GM18861 (cell line): ENCODE data around the gene GRHL3.

ENCODE experiments used
- ATAC-seq: cut with Tn5 transposase; IDR thresholded peaks from one replicate; pipeline ENCODE4 v1.9.1; 2021; ENCODE audit not compliant: unreplicated experiment

GRHL3 gene

DNA sequence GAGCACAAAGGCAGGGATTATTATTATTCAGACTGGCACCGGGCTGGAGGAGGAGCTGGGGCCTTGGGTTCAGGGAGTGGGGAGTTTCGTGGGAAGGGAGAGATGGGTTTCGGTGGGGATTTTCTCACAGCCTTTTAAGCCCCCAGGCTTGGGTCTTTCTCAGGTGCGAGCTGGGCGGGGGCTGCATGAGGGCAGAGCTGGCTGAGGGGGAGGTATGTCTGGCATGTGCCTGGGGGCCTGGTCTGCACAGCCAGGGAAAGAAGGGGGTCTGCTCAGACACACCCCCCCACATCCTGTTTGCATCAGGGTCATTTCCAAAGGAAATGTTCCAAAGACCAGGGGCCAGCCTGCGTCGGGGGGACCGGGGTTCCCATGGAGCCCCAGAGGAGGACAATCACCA, 21.6 kb downstream of the GRHL3 start:
- ATAC-seq: no peak

DNA sequence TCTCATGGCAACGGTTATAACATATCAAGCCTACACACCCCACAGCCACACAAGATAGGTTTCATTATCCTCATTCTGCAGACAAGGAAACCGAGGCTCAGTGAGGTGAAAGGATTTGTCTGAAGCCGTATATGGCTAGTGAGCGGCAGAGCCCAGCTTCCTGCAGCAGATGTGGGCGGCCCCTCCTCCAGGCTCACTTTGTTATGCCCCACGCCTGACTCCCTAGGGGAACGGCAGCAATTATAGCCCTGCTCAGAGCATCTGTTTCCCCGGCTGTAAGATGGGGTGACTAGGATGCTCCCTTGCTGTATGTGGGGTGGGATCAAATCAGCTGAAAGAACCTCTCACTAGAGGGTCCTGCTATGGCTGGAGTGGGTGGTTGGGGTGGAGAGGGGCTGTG, 22.1 kb downstream of the GRHL3 start:
- no peak for ATAC-seq

DNA sequence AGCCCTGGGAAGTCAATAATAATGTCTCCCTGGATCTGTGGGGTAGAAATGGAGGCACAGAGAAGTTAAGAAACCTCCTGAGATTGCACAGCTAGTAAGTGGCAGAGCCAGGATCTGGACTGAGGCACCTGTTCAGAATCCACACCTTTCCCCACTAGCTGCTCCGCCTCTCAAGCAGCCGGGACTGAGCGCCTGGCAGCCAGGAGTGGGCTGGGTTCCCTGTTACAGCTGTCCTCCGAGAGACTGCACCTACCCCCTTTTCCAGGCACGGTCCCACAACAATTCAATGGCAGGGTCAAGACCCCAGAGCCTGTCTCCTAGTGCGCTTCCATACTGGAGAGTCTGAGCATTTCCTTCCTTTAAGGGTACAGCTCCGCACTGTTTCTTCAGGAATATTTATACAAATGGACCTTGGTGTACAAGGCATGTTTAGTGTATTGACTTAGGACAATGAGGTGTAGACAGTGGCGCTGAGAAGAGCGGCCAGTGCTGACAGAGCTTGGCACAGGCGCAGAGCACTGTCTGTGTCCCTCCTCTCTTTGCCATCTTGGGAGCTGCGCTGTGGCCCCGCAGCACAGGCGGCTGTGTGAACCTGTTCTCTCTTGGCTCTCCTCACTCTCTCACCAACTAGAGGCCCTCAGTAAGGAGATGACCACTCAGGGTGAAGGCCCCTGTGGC, 24.4 kb downstream of the GRHL3 start:
- ATAC-seq: no peak

DNA sequence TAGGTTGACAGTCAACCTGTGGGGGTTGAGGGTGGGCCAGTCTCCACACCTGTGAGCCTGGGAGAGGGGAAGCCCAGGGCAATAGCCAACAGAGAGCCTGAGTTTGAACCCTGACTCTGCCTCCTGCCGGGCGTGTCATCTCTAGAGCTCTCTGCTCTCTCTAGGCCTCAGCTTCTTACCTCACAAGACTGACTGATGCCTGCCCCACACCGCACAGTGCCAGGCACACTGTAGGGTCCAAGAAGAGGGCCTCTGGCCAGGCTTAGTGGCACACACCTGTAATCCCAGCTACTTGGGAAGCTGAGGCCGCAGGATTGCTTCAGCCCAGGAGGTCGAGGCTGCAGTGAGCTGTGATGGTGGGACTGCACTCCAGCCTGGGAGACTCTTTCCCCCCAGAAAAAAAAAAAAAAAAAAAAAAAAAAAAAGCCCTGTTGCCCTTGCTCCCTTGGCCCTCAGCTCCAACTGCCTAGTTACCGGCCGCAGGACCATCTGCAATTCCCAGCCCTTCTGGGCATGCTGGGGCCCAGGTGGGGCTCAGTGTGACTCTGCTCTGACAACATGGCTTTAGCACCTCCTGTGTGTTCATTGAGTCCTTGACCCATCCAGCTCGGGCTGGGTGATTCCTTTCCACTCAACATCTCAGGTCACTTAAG, 25.1 kb downstream of the GRHL3 start:
- no peak for ATAC-seq

DNA sequence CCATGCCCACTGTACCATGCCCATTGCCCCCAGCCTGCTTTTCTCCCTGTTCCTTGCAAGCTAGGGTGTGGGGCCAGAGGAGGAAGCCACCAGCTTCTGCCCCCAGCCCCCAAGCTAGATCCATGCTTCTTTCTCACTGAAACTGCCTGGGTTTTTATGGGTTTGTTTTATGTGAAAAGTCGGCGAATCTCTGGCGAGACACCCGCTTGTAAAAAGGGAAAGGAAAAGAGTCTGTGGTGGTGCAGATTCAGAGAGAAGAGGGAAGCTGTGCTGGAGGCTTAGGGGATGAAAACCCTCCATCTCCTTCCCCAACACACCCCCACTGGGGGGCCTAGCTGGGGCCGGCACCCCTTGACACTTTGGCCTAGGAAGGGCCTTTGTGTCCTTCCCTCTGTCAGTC, 26.2 kb downstream of the GRHL3 start:
- ATAC-seq: no peak

DNA sequence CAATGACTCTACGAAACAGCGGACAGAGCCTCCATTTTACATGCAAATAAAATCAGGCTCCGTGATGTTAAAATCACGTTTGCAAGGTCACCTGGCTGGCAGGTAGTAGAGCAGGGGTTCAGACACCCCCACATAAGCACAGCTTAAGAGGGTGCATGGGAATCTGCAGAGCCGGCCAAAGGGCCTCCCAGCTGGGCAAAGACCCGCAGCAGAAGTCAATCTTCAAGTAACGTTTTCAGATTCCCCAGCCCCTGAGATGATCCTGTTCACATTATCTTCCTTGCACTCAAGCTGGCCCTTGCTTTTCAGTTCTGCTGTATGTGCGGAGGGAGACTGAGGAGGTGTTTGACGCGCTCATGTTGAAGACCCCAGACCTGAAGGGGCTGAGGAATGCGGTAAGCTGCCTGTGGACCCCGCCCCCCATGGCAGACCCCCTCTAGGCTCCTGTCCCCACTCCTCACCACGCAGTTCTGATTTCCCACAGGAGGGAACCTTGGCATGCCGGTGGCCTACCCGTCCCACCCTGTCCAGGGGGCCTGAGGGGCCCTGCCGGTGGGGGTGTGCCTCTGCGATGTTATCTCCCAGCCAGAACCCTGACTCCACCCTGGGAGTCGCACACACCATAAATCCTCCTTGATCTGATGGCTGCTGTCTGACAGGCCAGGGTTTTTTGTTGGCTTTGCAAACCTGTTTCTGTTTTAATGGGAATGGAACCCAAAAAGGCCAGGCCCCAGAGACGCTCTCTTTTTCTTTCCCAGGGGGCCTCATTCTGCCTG, 28.2 kb downstream of the GRHL3 start:
- ATAC-seq: no peak

DNA sequence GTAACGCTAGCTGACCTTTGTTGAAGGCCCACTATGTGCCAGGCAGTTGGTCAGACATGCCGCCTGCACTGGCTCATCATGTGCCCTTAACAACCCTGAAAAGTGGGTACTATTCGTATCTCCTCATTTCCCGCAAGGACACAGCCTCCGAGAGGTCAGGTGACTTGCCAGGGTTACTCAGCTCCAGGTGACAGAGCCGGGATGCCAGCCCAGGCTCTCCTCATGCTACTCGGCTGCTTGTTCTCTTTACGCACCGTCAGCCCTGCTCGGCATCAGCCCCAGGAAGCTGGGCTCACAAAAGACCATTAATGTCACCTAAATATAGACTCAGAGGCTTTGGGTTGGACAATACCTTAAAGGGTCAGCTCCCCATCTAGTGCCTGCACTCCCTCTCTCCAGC, 29.0 kb downstream of the GRHL3 start:
- ATAC-seq: no peak

DNA sequence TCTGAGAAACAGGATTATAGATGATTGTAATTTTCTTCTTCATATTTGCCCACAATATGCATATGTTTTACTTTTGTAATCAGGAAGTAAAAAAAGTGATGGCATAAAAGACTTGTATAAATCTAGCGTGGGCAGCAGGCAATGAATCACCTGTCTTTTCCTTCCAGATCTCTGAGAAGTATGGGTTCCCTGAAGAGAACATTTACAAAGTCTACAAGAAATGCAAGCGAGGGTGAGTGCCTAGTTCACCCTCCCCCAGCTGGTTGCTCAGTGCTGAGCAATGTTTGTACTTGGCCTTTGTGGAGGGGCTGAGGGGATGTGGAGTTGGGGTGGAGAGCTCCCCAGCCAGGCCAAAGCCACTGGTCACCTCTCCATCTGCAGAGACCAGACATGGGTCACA, 30.7 kb downstream of the GRHL3 start:
- no peak for ATAC-seq

DNA sequence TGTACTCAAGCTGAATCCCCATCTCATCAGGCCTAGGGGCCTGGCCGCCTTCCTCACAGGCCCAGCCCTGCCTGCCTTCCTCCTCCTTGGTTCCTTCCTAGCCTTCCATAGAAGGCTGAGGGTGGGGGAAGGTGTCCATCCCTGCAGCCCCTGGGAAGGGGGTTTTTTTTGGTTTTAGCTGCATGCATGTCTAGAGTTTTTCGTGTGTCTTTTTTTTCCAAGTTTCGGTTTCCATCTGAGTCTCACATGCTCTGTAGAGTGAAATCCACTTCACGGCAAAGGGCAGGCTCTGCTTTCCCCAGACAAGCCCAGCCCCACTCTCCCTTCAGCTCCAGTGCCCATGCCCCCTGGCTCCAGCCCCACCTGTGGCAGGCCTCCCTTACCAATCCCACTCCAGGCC, 32.1 kb downstream of the GRHL3 start:
- ATAC-seq: no peak

DNA sequence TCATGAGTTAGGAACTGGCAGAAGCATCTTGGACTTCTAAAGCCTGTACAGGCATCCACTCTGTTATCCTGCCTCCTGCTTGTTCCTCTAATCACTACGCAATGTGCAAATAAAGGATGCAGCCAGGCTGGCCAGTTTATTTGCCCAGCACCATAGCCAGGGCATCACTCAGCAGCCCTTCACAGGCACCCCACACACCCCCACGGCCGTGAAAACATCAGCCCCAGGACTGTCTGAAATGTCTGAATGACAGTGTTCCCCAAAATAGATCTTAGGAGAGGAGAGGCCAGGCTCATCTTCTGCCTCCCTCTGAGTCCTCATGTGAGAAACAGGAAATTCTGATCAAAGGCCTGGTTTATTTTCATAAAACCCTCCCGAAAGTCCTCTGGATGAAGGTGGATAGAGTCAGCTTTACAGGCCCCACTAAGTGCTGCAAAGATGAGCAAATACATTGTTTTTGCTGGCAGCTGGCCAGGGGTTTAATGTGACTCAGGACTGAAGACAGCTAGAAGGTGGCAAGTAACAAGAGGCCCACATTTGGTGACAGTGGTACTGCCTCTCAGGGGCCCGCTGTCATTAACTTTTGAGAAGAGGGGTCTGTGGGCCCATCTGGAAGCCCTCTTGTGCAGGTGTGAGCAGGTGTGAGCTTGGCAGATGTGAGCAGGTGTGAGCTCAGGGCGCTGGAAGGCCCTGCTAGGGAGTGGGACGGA, 32.9 kb downstream of the GRHL3 start:
- ATAC-seq: no peak

DNA sequence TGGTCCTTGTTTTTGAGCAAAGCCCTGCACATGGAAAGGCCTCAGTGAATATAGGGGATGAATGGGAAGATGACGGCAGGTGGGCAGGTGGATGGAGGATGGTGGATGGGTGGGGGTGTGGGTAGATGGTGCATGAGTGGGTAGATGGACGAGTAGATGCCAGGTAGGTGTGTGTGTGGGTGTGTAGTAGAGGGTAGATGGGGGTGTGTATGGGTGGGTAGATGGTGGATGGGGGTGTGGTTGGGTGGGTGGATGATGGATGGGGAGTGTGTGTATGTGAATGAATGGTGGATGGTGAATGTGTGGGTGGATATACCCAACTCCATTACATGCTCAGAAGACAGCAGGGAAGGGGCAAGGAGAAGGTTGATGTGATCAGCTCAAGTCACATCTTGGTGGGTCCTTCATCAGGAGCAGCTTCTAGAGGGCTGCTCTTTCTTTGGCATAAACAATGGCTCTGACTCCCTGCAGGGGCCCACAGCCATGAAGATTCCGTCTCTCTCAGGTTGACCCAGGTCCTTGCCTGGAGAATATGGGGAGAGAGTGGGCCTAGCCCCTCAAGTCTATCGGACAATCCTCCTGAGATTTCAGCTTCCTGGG, 34.2 kb downstream of the GRHL3 start:
- ATAC-seq: no peak

DNA sequence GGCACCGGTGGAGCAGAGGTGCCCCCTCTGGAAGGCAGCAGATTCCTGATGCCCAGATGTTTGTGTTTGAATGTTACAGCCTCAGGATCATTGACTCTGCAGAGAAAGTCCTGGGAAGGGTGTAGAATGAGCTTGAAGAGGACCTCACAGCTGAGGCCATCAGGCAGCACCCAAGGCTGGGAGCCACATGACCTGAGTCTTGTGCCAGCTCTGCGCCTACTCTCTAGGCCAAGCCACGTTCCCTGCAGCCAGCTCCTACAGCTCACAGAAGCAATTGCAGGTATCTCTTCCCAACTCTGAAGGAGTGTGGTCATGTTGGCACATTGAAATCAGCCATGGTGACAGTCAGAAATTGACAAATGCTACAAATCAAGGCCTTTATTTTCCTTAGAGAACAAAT, 36.3 kb downstream of the GRHL3 start:
- ATAC-seq: no peak

DNA sequence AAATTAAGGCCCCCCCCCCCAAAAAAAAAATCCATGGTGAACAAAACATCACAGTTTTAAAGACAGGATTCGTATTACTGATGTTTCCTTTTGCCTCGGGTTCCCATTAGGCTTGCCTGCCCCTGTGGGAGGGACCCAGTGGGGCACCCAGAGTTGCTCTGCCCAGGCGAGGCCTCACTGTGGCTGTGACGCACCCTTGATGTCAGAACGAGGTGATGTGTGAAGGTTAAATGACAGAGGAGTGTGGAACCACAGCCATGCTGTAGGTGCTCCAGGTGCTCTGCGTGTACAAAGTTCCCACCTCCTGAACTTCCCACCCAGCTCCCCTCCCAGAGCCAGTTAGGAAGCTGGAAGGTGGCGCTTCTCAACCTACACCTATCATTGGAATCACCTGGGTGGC, 37.9 kb downstream of the GRHL3 start:
- no peak for ATAC-seq

DNA sequence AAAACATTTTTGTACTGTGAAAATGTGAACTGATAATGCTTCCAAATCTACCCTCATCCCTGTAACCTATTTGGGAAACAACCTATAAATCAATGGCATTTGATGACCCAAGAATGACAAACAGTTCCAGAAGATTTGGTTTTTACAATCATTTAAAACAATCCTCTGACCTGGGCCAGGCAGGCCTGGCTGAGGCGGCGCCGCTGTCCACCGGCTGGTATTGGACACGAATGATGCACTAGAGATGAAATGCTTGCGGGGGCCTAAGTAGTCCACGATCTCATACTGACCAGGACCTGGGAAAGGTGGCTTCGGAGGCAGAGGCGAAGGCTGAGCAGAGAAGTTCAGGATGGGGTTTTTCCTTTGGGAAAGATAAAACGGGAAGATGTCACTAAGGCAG, 41.5 kb downstream of the GRHL3 start:
- ATAC-seq: no peak

DNA sequence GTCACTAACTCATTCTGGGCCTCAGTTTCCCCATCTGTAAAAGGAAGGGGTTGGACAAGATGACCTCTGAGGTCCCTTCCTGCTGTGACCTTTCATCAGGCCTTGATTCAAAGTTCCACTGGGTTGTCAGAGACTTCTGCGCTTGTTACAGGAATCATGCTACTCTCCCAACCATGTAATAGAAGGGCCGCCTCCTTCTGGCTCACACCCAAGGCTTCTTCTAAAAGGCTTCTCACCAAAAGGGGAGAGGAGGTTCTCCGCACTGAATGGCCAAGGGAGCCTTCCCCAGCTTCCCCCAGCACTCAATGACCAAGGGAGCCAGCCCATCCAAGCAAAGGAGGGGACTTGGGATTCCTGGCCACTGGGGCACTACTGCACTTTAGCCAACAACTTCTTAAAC, 42.7 kb downstream of the GRHL3 start:
- ATAC-seq: no peak

DNA sequence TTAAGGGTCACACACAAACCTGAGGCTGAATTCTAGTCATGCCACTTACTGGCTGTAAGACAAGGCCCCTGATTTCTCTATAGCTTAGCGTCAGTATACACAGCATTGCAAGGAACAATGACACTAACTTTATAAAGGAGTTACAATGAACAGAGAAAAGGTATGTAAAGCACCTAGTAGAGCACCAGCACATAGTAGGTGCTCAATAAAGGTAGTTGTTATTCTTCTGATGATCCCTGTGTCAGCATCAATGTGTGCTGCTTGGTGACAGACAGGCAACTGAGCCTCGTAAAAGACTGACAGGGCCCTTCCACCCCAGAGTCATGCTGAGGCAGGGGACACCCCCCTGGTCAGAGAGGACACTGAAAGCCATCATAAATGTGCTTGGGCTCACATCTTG, 43.2 kb downstream of the GRHL3 start:
- ATAC-seq: no peak

DNA sequence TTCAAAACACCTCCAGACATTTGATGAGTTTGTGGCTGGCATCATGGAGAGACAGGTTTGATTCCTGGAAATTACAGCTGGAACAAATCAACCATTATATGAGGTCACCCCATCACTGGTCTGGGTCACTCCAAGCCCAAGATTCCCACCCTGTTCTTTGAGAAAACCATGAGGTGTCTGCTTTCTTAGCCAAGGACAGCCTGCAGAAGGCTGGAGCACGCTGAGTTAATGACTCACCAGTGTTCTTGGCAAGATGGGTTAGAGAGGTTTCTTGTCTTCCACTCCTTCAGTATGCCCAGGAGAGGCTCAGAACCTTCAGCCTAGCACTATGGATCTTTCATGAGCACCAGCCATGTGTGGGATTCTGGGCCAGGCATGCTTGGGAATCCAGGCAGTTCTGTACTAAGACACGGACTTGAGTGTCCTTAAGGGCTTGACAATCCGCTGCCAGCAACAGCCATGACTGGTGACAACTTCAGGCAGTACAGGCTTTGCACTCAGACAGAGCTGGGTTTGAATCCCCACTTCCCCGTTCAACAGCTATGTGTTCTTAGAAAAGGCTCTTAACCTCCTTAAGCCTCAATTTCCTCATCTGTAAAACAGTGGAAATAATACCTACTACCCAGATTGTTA, 43.9 kb downstream of the GRHL3 start:
- no peak for ATAC-seq

DNA sequence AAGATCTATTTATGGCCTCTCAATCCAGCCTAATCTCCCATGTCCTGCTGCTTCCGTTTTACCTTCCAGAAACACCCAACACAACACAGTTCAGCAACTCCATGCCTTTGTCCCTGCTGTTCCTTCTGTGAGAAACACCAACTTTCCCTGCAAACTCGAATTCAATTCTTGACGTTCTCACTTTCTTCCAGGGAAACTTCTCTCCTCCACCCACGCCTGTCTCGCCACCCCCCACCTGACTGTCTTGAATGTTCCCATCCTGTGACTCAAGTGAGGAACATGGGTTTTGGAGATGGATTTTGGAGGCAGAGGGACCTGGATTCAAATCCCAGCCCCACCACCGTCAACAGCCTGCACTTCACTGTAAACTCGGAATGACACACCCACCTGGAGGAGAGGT, 44.8 kb downstream of the GRHL3 start:
- no peak for ATAC-seq

DNA sequence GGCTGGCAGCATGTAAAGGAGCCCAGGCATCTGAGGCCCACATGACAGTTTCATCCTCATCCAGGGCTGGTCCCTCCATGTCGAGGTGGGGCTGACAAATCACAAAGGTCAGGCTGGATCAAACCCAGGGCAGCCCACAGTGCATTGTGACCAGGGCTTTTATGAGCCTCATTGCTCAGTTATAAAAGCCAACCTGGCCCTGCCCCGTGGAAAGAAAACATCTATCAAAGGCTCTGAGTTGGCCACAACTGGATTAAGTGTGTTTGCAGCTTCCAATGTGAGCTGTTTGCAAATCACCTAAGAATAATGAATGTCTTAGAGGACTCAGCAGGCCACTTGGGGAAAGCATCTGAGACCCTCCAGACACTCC, 45.4 kb downstream of the GRHL3 start:
- ATAC-seq: no peak

DNA sequence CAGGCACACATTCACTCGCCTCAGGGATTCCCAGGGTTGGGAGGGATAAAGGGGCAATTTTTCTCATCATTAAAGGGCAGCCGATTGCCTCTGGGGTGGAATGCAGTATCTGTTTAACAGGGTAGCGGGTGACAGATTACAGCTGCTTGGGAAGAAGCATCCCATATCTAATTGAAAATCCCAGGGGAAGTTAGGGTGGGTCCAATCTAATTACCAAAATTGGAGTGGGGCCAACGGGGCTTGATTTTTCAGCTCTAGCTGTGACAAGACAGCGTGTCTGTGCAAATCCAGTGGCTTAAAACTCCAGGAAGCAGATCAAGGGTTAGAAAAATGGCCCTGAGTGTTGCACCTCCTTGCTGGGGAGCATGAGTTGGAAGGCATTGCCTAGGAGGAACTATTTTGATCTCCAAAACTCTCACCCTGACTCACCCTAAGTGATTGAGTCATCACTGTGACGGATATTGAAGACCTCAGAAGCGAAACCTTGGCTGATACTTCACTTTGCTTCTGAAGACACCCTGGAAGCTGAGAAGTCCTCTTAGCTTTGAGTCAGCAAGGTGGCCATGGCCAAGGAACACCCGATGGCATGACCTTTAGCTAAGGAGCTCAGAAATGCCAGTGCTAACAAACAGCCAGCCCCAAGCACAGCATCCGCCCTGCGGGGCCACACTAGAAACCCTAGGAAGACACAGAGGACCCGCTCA, 46.0 kb downstream of the GRHL3 start:
- ATAC-seq: no peak
